ENCODE measurements around the gene XRCC1. TPM values are rescaled to one million over a fixed set of nuclear protein-coding genes. Genes with fewer than 3 reads are reported as not detected.

Gene XRCC1
- total and polyA plus RNA-seq, 2 donors from 2014 or later = 19.3 to 24.5 TPM

GRCh38 chr19:43594081-43594697 is 18.9 kb upstream of the XRCC1 start:
- Histone ChIP-seq H3K36me3 (ENCODE audit: control insufficient read depth in 2 of 3, insufficient read depth in 3 of 3, low read length in 3 of 3) (peaks cover 0 to 10% (median 7%) of the 10 kb centered on the region in 3 donors), H3K27me3 (ENCODE audit: control insufficient read depth, insufficient read depth, low read length) (no peaks in the 10 kb centered on the region), H3K9ac (ENCODE audit: low read length in 3 of 3) (peak overlapping the region in 1 of 3 donors; percentile 92), H3K4me1 (ENCODE audit: control insufficient read depth in 2 of 3, insufficient read depth in 2 of 3, low read depth in 1 of 3, low read length in 3 of 3) (peaks cover 3 to 28% (median 23%) of the 10 kb centered on the region in 3 donors), H3K9me3 (ENCODE audit: control insufficient read depth in 2 of 3, insufficient read depth in 1 of 3, low read length in 3 of 3) (no peaks in the 10 kb centered on the region), H3K4me3 (ENCODE audit: low read length in 3 of 3) (peak overlapping the region; percentile 25 to 91 (median 86)), H3K27ac (ENCODE audit: low read depth in 2 of 2, low read length in 2 of 2) (no peak overlapping the region)
- intact Hi-C loops (cut with DNase I) = no loop called here
- DNase-seq (no peak), FAIRE-seq (no peak)
- no peak for TF ChIP-seq CTCF (IDR thresholded peaks at IDR 0.05; ENCODE audit: borderline replicate concordance, extremely low read depth, insufficient read depth)

- Histone ChIP-seq H3K4me3 (ENCODE audit: low read length in 3 of 3) (no peak overlapping the region), H3K27me3 (ENCODE audit: control insufficient read depth, insufficient read depth, low read length) (no peaks in the 10 kb centered on the region), H3K9me3 (ENCODE audit: control insufficient read depth in 2 of 3, insufficient read depth in 1 of 3, low read length in 3 of 3) (no peaks in the 10 kb centered on the region), H3K27ac (ENCODE audit: low read depth in 2 of 2, low read length in 2 of 2) (no peak overlapping the region), H3K36me3 (ENCODE audit: control insufficient read depth in 2 of 3, insufficient read depth in 3 of 3, low read length in 3 of 3) (peaks cover 0 to 15% (median 12%) of the 10 kb centered on the region in 3 donors), H3K4me1 (ENCODE audit: control insufficient read depth in 2 of 3, insufficient read depth in 2 of 3, low read depth in 1 of 3, low read length in 3 of 3) (peaks cover 3 to 25% (median 16%) of the 10 kb centered on the region in 3 donors), H3K9ac (ENCODE audit: low read length in 3 of 3) (no peak overlapping the region)
- intact Hi-C loops (cut with DNase I) = no loop called here
- FAIRE-seq = no peak
- no peak for TF ChIP-seq CTCF (IDR thresholded peaks at IDR 0.05; ENCODE audit: borderline replicate concordance, extremely low read depth, insufficient read depth)
- no peak for DNase-seq
Measured at GRCh38 chr19:43592800-43593350, 17.5 kb upstream of the XRCC1 start.

- no peaks in the 10 kb centered on the region for H3K9me3 ChIP-seq (ENCODE audit: control insufficient read depth in 2 of 3, insufficient read depth in 1 of 3, low read length in 3 of 3)
- H3K36me3 ChIP-seq (ENCODE audit: control insufficient read depth in 2 of 3, insufficient read depth in 3 of 3, low read length in 3 of 3) = peaks cover 0 to 15% (median 12%) of the 10 kb centered on the region in 3 donors
- no peak overlapping the region for H3K9ac ChIP-seq (ENCODE audit: low read length in 3 of 3)
- no peak overlapping the region for H3K4me3 ChIP-seq (ENCODE audit: low read length in 3 of 3)
- DNase-seq (peak in 1 of 5 donors; percentile 73), FAIRE-seq (no peak)
- no peak overlapping the region for H3K27ac ChIP-seq (ENCODE audit: low read depth in 2 of 2, low read length in 2 of 2)
- intact Hi-C loops (cut with DNase I) = no loop called here
- H3K27me3 ChIP-seq (ENCODE audit: control insufficient read depth, insufficient read depth, low read length) = no peaks in the 10 kb centered on the region
- peaks cover 0 to 18% (median 9%) of the 10 kb centered on the region in 3 donors for H3K4me1 ChIP-seq (ENCODE audit: control insufficient read depth in 2 of 3, insufficient read depth in 2 of 3, low read depth in 1 of 3, low read length in 3 of 3)
- no peak for TF ChIP-seq CTCF (IDR thresholded peaks at IDR 0.05; ENCODE audit: borderline replicate concordance, extremely low read depth, insufficient read depth)
Measured at GRCh38 chr19:43591904-43592772, 16.8 kb upstream of the XRCC1 start.

Measured in kidney (tissue), 14 donors.